GM19025 (cell line): ENCODE data around the gene PCMT1.
"Not testable (repeated sequence)": the region's sequence is repeated elsewhere in the genome, so short reads cannot be mapped to it uniquely, and the experiment has no call there.

ENCODE experiments used
- ATAC-seq: cut with Tn5 transposase; IDR thresholded peaks from one replicate; pipeline ENCODE4 v1.9.1; 2021; ENCODE audit warnings: mild to moderate bottlenecking, low read depth, moderate library complexity; ENCODE audit not compliant: unreplicated experiment

PCMT1 gene

DNA sequence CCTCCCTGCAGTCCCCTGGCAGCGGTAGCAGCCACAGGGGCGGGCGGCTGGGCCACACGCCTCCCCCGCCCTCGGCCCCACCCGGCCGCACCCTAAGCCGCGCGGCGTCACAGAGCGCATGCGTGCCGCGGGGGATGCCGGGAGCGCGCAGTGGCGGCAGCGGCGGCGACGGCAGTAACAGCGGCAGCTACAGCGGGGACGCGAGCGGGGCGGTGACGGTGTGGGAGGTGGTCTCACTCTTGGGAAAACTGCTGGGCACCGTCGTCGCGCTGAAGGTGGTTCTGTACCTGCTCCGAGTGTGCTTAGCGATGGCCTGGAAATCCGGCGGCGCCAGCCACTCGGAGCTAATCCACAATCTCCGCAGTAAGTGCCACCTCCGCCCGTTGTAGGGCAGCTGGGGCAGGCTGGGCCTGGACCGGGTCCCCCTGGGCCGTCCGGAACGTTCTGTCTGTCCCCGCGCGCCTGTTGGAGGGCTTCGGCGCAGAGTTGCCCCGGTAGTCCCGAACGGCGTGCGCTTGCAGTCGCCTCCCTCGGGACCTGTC, at the start of gene PCMT1:
Gene PCMT1, plus strand, starts transcription at position 148 of the 542 bp plus-strand sequence. Its CDS starts 161 bp downstream, at position 309.
- ATAC-seq = peak; percentile 90

DNA sequence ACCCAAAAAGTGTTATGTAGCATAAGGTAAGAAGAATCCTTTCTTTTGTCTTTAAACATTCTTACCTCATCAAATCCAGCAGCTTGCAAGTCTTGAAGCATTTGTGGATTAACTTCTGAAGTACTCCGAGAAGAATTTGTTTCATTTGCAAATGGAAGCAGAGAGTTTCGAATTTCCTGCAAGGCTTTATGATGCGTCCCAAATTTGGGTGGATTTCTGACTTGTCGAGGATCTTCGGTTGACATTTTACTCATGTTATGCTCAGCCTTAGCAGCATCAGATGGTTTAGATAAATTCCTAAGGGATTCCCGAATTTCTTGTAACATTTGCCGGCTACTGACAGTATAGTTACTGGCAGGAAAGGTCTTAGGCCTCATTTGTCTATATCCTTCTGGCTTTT, 47.8 kb upstream of the PCMT1 start:
- no peak for ATAC-seq

DNA sequence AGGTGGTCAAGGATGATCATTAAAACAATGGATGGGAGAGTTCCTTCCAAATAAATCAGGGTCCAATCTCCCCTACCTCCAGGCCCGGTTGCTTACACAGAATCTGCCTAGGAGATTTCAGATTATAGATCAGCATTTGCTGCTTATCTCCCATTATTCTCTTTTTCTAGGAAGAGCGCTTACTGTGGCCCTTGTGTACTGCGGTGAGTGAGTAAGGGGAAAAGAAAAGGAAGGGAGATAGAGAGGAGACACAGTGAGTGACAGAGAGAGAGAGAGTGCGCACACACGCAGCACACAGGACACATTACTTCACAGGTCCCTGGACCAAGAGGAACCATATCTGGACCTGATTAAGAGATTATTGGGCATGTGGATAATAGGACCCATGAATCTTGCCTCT, 37.8 kb upstream of the PCMT1 start:
- no peak for ATAC-seq

DNA sequence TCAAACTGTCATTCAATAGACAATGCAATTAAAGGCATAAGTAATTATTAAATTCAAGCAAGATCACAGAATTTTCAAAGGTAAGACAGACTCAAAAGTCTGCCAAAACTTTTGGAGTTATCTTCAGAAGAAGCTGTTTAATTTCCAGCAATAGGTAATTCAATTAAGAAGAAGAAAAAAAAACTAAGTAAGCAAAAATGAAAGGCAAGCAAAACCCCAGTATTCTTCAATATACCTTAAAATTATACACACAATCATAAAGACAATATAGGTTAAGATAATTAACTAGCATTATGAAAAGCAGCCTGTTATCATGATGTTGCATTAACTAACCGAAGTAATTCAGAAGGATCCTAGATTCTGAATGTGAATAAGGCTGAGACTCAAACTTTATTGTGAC, 35.1 kb upstream of the PCMT1 start:
- ATAC-seq = no peak

DNA sequence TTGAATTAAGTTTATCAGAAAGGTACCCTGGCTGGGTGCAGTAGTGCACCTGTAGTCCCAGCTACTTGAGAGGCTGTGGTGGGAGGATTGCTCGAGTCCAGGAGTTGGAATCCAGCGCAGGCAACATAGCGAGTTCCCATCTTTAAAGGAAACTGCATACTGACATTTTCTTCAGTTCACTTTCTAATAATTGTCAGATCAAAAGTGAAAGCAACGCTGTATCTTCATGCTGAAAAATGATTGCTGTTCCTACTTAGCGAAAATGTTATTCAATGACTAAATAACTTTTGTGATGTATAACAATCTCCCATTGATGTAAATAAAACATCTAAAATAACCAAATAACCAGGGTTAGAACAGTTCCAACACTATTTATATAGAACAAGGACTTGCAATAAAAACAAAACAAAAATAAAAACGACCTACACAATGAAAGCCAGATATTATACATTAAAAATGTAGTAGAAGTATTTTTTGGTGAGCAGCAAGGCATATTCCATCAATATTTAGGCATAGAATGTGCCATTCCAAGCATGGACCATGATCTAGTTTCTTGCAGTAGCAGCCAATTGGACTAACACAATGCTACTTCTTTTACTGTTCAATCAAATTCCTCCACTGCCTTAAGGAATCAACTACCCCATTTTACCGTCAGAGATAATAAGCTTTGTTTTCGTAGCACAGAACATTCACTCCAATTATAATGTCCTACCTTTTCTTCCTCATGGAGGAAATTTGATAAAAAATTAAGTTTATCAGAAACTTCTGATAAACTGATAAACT, 33.2 kb upstream of the PCMT1 start:
- ATAC-seq = no peak

DNA sequence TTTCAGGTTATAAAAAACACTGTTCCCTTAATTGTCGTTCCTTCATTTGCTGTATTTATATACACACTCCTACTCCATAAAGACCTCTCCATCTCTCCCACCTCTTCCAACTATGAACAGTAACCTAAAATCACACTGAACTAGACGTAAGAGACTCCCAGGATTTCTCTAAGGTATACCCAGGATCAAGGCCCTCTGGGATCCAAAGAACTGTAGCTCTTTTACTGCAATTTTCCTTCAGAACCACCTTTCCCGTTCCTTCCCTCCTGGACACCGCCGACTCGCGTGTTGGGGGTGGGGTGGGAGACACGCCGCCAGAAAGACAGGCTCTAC, 32.3 kb upstream of the PCMT1 start:
- ATAC-seq = no peak

DNA sequence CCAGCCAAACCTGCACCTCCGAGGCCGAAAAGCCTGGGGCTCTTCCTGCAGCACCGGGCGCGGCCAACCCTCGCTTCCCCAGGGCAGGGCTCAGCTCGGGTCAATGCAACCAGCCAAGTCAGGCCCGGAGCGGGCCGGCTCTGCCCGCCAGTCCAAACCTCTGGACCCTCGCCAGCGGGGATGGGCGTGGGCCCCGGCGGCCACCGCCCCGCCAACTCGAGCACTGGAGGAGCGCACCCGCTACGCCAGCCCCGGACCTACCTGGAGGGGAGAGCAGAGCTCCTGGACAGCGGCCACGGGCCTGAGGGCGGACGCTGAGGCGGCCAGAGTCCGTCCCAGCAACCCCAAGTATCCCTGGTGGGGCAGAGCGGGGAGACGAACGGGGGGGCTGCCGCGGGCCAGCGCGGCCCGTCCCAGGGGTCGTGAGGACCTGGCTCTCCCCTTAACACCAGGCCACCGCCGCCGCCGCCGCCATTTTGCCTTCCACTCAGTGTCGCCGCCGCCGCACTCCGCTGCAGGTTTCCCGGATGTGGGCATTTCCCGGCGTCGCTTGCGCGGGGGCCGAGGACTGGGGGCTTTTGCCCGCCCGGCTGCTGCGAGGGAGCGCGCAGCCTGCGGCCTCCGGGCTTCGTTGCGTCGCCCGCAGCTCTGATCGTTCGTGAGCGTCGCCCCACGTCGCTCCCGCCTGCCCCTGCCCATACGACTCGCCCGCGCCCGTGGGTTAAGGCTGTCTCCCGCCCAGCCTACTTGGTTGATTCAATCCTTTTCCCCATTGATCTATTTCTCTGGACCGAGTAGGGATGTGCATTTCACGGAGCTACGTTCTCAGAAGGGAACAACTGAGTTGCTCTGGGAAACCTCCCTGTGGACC, 31.7 kb upstream of the PCMT1 start, which contains the start of gene LATS1:
Gene LATS1, minus strand, starts transcription at position 514 of the 871 bp plus-strand sequence. CDS start 15,975 bp downstream, outside the sequence.
- ATAC-seq = peak; percentile 78

DNA sequence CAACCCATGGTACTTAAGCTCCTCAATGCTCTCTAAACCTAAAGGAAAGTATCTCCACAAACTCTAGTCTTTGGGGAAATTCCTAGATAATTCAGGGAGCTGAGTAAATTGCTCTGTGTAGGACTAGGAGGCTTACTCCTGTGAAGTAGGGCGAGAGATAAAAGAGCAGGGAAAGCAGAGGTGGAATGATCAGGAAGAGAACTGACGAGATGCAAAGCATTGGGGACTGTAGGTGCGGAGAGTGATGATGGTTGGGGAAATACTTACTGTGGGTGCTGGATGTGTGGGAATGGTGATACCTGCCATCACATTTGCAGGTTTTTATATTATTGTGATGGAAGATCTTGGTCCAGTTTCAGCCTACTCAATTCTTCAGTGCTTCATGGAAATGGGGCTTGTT, 30.0 kb upstream of the PCMT1 start:
- no peak for ATAC-seq

DNA sequence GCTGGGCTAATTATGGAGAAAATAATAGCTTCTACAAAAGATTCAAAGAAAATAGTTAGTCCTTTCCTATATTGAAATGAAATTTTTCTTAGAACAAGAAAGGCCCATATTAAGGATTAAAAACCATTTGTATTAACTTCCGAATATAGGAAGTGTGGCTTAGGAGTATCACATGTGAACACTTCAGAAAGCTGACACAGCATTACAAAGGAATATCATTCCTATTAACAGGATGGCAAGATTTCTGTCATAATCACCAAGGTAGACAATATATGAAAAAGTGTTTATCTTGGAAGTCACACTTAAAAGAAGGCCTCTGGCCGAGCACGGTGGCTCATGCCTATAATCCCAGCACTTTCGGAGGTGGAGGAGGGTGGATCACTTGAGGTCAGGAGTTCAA, 26.3 kb upstream of the PCMT1 start:
- no peak for ATAC-seq

DNA sequence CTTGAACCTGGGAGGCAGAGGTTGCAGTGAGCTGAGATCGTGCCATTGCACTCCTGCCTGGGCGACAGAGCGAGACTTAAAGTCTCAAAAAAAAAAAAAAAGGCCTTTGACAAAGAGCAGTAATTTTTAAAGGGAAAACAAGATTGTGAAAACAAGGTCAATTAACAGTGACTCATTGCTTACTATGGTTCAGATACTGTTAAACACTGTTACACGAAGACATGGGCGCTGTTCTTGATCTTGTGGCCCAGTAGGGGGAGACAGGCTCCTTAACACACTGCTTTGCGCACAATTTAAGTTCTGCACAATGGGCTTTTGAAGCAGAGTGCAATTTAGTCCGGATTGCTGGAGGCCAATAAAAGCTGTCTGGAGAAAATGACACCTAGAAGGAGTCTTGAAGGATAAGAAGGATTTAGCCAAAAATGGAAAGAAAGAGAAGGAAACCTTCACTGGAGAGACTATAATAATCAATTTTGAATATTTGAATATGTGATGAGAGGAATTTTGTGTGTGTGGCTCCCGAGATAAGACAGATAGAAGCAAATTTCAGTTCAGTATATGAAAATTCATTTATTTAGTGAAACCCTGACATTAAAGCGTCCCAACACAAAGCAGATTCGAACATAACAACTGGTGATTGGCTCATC, 25.6 kb upstream of the PCMT1 start:
- ATAC-seq = no peak

DNA sequence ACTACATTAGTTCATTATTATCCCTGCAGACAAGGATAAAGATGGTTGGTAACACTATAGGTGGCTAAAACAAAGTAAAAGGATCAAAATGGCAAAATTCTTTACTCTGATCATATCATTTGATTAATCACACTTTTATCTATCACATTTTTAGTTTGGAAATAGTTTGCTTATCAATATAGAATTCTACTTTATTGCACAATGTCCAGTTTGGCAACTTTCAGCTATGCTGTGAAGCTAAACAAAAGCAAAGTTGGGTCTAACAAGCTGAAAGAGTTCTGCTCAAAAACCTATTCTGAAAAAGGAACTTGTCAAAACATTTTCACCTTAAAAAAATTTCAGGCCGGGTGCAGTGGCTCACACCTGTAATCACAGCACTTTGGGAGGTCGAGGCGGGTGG, 23.8 kb upstream of the PCMT1 start:
- ATAC-seq = no peak

DNA sequence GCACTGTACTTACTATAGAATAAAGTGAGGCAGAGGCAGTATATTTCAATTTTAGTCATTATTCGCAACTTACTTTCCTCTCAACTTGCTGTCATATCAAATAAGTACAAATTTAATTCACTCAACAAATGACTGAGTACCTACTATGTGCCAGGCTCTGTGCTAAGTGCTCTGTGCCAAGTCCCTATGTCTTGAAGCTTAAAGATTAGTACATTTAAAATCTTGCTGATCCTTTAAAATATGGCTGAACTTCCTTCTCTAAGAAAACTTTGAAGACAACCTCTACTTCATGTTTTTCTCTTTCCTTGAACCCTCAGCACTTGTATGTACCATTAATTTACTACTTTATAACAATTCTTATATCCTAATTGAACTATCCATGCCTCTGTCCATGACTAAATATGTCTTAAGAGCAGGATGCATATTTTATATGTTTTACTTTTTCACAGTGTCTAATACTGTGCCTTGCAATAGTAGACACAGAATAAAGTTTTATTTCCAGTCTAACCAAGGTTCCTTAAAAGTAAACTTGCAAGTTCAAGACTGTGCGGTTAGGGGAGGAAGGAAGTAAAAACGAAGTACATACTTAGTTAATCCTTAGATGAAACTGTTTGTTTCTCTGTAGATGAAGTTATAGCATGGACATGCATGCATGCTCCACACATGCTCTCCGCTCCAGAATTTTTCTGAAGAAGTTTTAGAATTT, 21.6 kb upstream of the PCMT1 start:
- no peak for ATAC-seq

DNA sequence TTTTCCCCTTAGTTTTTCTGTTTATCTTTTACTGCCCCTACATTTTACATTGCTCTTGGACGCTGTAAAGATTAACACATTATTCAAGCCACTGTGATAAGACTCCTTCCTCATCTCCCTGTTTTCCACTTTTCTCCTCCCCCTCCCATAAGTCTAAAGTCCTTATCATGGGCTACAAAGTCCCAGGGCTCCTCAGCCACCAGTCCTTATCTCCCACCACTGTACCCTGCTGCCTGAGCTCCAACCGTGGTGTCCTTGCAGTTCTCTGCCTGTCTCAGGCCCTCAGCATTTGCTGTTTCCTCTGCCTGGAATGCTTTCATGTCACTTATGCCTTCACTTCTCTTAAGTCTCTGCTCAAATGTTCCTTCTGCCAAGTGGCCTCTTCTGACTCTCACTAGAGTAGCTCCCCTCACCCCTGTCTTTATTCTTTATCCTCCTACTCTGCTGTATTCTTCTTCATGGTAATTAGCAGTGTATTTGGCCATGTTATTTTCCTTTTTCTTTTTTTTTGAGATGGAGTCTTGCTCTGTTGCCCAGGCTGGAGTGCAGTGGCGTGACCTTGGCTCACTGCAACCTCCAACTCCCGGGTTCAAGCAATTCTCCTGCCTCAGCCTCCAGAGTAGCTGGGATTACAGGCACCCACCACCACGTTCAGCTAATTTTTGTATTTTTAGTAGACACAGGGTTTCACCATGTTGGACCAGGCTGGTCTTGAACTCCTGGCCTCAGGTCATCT, 20.9 kb upstream of the PCMT1 start:
- no peak for ATAC-seq

DNA sequence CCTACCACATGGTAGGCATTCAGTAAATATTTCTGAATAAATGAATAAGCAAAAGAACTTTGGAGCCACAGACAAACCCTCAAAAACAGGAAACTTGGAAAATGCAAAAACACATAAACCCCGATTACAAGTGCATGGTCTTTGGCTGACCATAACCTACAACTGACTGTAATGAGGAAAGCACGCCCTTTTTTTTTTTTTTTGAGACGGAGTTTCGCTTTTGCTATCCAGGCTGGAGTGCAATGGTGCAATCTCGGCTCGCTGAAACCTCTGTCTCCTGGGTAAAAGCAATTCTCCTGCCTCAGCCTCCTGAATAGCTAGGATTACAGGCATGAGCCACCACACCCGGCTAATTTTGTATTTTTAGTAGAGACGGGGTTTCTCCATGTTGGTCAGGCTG, 19.7 kb upstream of the PCMT1 start:
- no peak for ATAC-seq

DNA sequence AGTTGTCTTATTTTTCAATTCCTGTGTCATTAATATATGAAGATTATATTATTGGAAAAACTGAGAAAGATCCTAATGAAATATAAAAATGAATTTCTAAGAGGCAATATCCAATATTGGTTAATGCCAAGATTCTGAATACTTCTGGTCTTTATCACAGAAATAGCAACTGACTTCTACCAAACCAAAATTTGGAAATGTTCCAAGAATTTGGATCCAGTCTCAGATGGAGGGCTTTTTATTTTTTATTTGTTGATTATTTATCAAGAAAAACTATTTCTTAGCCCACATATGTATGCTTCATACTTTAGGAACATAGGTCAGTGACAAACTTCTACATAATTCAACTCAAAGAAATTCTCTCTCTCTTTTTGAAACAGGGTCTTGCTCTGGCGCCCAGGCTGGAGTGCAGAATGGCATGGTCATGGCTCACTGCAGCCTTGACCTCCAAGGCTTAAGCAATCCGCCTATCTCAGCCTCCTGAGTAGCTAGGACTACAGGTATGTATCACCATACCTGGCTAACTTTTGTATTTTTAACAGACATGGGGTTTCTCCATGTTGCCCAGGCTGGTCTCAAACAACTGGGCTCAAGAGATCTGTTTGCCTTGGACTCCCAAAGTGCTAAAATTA, 16.3 kb upstream of the PCMT1 start:
- no peak for ATAC-seq

DNA sequence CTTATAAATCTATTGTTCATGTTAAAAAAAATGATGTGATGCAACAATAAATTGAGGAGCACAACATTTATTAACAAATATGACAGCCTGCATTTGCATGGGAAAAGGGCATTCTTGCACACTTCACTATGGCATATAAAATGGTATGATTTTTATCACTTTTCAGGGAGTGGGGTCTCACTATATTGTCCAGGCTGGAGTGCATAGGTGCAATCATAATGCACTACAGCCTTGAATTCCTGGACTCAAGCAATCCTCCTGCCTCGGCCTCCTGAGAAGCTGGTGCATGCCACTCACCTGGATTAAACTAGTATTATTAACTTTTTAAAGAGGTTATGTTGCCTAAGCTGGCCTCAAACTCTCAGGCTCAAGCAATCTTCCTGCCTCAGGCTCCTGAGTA, 14.6 kb upstream of the PCMT1 start:
- no peak for ATAC-seq

DNA sequence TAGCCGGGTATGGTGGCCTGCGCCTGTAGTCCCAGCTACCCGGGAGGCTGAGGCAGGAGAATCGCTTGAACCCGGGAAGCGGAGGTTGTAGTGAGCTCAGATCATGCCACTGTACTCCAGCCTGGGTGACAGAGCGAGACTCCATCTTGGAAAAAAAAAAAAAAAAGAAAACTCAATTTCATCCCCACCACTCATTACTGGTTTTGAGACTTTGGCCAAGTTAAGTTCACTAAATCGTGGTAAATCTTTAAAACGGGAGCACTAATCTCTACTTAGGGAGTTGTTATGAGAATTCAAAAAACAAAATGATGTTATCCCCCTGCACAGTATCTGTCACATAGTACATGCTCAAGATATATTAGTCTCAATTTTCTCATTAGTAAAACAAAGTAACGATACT, 4.3 kb upstream of the PCMT1 start:
- not testable (repeated sequence) for ATAC-seq

DNA sequence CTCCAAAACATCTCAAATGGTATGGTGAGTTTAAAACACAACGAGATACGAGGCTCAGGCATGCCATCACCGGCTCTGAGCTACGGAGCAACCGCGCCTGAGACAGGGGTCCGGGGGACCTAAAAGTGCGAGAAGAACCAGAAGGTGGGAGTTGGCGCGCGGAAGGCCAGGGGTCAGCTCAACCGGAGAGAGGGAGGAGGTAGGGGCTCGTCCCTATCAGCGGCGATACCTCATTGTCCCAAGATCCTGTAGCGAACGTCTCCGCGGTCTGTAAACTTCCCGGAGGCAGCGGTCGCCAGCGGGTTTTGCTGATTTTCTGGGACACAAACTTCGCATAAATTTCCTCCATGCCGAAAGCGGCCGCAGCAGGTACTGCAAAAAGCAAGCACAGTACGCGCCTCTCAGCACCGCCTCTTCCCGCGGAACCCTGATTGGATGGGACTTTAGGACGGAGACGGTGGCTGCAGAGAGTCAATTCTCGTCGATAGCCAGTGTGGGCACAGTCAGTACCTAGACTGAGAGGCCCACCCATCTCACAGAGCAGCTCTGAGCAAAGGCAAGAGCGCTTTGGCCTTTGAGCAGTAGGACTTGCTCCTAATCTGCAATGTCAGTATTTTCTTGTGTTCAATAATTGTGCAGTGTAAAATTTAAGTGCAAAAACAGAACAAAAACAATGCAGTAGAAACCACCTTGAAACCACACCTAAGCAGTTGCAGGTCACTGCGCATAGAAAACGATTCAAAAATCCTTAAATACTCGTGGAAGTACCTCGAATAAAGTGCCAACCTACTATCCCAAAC, 3.2 kb upstream of the PCMT1 start, which contains the start of gene NUP43:
Gene NUP43, minus strand, starts transcription at position 383 of the 800 bp plus-strand sequence. Its CDS starts 34 bp downstream, at position 349.
- peak; percentile 38 for ATAC-seq
